ENCODE measurements around the gene SERINC2.
"Not testable (repeated sequence)": the region's sequence is repeated elsewhere in the genome, so short reads cannot be mapped to it uniquely, and the experiment has no call there.

SERINC2 gene

DNA sequence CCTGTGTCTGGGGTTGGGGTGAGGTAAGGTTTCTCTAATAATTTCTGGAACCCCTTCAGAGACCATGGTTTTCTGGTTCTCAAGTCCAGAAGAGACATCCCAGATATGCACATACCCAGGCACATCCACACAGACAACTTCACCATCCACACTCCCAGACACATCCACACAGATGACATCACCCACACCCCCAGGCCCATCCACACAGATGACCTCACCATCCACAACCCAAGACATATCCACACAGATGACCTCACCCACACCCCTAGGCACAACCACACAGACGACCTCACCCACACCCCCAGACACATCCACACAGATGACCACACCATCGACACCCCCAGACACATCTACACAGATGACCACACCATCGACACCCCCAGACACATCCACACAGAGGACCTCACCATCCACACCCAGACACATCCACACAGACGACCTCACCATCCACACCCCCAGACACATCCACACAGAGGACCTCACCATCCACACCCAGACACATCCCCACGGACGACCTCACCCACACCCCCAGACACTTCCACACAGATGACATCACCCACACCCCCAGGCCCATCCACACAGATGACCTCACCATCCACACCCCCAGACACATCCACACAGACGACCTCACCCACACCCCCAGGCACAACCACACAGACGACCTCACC lies 26.3 kb upstream of the SERINC2 start:
- not testable (repeated sequence) for DNase-seq

DNA sequence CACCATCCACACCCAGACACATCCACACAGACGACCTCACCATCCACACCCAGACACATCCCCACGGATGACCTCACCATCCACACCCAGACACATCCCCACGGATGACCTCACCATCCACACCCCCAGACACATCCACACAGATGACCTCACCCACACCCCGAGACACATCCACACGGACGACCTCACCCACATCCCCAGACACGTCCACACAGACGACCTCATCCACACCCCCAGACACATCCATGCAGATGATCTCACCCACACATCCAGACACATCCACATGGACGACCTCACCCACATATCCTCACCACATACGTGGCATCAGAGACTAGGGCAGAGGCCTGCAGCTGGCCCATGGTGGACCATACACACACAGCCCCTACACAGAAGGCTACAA lies 25.4 kb upstream of the SERINC2 start:
- no peak for DNase-seq

DNA sequence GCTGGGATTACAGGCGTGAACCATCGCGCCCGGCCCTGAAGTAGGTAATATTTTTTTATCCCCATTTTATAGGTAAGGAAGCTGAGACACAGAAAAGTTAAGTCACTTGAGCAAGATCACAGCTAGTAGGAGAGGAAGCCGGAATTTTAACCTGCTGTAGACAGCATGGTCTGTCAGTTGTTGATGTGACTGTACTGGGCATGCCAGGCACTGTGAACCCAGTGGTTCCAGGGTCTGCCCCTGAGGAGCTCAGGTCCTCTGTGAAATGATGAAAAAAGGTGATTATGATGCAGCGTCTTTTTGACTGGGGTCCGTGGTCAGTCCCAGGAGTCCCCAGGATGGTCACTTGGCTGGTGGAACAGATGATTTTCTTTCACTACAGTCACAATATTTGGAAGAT lies 23.4 kb upstream of the SERINC2 start:
- DNase-seq: no peak

DNA sequence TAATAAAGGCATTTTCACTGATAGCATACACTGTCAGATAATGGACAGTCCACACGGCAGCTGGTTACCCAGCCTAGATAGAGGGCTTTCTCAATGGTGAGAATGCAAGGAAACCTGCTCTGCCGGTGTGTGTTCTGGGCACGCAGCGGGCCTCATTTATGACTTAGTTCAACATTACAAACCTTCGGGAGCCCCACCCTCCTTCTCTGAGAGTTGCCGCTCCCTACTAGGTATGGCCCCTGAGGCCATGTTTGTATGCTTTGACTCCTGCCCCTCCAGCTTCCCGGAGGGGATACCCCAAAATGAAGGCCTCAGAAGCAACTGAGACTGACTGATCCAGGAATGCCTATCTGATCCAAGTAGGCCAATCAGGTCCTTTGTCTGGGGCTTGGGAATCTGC lies 22.9 kb upstream of the SERINC2 start:
- DNase-seq: no peak

DNA sequence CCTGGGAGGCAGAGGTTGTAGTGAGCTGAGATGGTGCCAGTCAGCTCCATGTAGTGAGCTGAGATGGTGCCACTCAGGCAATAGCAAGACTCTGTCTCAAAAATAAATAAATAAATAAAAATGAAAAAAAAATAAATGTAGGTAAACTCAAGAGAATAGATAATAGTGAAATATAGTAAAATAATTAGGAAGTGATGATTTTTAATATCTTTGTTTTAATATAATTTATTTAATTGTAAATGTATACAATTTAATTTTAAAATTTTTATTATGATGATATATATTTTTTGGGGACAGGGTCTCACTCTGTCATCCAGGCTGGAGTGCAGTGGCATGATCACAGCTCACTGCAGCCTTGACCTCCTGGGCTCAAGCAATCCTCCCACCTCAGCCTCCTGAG lies 19.6 kb upstream of the SERINC2 start:
- DNase-seq: no peak

DNA sequence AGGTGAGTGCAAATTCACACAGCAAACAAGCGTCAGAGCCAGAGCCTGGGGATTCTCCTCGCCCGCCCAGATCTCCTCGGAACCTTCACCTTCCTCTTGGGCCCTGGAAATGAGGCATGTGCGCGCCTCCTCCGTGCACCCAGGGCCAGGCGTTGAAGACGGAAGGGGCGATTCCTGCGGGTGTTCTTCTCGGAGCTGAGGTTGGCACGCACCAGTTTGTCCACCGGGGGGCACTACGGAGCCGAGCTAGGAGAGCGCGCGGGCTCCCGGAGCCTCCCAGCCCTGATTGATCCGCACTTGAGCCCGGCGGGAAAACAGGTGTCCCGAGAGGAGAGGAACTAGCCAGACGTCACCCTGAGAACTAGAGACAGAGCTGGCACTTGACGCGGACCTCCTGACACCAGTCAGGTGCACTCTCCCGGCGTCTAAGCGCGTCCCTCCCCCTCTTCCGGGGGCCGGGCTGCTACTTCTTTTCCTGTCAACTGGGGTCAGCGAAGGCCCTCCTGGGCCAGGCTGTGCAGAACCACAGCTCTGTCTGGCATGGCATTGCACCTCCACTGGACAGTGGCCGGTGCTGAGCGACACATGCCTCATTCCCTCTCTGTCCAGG lies 18.3 kb upstream of the SERINC2 start:
- DNase-seq: peak; percentile 38 to 74 (median 59)

DNA sequence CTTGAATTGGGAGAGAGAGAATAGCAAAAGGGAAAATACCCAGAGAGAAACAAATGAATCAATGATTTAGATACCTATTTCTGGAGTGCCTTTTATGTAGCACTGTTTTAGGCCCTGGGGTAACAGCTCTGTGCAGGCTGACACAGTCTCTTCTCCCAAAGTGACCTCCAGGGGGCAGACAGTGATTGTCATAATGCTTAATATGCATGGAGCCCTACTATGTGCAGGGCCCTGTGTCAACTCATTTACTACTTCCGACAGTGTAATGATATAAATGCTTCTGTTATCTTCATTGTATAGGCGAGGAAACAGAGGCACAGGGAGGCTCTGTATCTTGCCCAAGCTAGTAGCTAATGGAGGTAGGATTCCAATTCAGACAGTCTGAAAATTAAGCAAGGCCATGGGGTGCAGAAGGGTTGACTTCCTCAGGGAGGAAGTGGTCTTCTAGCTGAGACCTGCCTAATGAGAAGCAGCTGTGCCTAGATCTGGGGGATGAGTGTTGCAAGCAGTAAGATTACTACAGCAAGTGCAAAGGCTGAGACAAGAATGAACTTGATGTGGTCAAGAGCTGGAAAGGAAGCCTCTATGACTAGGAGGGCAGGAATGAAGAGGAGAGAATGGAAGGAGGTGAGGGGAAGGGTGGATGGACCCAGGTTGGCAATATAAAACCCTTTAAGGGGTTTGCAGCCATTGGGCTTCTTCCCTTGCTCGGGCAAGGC lies 16.2 kb upstream of the SERINC2 start:
- no peak for DNase-seq

DNA sequence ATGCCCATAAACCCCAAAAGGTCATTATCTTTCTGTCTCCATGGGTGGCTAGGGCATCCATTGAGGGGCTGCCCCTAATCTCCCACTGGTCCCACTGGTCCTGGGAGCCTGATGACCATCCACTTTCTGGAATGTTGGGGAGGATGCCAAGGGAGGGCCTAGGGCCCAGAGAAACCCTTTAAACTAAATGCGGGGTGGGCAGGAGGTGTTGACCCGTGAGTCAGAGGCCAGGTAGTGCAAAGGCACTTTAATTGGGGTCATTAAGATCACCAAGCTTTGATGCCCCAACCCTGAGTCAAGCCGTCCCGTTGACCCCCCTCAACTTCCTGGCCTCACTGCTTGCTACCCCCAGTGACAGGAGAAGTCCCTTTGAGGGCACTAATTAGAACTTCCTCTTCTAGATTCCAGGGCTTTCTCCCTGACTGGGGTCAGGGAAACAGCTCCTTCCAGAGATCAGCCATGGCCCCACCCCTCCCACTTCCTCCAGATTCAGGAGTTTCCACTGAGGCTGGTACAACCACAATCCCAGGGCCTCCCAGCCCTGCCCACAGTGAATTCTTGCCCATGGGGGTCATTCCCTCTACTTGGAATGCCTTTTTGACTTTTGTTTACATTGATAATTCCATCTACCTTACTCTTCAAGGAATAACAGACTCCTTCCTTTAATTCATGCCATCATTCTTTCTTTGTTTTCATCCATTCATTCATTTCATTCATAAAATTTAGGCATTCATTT lies 15.5 kb upstream of the SERINC2 start:
- DNase-seq: no peak

DNA sequence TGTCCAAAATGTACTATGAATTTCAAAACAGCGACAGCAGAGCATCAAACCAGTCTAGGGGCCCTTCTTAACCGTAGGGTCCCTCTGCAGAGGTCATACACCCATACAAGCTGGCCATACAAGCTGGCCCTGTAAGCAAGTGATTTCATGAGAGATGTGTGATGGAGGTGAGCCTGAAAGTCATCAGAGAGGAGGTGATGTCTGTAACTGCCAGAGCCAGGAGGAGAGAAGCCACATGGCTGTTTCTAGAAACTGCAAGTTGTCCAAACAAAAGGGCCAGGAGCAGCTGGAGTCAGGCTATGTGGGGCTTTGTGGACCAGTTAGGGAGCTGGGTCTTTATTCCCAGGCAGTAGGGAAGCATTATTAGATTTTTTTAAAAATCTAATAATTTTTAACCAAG lies 14.8 kb upstream of the SERINC2 start:
- DNase-seq: no peak

DNA sequence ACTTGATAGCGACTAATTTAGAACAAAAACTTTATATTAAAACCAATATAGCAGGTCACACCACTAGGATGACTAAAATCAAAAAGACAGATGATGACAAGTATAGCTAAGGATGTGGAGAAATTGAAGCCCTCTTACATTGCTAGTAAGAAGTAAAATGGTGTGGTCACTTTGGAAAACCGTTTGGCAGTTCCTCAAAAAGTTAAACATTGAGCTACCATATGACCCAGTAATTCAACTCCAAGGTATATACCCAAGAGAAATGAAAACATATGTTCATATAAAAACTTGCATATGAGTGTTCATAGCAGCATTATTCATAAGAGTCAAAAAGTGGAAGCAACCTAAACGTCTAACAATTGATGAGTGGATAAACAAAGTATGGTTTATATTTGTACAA lies 13.0 kb upstream of the SERINC2 start:
- DNase-seq: no peak

DNA sequence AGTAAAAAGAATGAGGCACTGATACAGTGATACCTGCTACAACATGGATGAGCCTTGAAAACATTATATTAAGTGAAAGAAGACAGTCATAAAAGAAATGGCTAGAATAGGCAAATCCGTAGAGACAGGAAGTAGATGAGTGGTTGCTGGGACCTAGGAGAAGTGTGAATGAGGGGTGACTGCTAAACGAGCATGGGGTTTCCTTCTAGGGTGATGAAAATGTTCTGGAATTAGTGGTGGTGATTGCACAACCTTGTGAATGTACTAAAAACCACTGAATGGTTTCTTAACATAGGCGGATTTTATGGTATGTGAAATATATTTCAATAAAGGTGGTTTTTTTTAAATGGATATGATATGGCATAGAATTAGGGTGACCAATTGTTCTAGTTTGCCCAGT lies 12.6 kb upstream of the SERINC2 start:
- no peak for DNase-seq

DNA sequence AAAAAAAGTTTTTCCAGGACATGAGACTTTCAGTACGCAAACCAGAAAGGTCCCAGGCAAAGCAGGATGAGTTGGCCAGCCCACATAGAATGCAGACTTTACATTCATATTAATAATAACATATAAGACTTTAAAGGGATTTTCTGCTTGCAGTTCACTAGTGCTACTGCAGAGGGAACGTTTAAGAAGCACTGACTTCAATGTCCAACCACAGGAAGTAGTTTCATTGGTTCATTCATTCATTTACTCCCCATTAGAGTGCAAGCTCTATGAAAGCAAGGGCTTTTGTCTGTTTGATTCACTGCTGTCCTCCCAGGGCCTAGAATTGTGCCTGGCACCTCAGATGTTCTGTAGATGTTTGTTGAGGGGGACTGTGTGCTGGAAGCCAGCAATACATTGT lies 11.8 kb upstream of the SERINC2 start:
- DNase-seq: no peak

DNA sequence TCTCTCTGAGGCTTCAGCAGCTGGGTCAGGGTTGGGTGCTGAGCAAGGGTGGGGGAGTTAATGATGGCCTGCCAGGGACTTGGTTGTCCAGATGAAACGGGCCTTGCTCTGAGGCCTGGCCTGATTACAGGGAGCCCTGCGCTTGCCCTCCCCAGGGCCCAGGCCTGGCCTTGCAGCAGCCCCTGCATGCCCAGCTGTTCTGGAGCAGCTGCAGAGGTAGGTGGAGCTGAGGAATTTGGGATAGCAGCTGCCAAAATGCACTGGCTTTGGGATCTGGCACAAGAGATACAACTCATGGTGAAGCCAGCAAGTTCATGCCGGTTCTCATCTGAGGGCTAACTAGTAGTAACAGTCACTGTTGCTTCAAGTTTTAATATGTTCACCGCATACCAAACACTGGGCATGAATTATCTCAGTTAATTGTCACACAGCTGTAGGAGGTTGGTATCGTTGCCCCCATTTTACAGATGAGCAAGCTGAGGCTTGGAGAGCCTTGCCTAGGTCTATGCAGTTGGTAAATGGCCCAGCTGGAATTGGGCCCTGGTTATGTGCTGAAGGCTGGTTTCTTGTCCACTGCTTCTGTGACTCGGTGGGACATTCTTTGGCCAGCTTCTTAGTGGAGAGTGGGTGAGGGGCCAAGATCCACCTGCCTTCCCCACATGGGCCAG lies 7.3 kb upstream of the SERINC2 start:
- DNase-seq: no peak

DNA sequence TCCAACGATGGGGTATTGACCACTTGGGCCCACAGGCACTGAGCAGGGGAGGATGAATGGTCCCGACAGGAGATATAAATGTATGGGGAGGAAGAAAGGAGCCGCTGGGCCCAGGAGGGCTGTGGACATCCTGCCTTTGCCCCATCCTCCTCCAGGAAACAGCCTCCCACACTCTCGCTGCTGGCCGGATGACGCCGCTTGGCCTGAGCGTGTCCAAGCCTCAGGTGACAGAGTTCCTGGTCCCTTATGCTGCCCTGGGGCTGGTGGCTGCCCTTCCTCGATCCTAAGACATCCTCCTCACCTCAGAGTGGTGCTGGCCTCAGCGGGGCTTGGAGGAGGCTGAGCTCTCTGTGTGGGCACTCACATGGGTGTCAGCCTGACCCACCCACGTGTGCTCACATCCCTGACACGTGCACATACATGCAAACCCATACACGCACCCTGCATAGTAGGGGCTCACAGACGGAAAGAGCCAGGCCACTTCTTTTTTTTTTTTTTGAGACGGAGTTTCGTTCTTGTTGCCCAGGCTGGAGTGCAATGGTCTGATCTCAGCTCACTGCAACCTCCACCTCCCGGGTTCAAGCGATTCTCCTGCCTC lies 5.9 kb upstream of the SERINC2 start:
- DNase-seq: no peak

DNA sequence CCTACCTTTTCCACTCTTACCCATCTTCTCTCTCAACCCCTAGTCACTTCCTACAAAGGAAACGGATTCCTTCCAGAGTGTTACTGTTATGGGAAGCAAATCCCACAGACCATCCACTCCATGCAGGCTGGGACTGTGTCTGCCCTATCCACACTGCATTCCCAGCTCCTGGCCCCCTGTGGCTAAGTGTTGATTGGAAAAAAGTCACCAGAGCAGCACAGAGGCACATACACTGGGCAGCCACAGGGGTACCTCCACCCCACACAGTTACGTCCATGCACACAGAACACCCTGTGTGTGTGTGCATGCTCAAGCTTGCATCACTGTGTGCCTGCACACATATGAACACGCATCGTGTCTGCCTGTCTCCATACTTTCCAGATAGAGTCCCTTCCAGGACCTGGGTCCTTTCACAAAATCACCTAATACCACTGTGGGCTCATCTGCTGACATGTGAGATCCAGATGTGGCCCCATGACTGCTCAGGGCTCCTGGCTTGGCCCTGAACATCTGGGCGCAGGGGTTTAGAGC lies 4.2 kb upstream of the SERINC2 start:
- DNase-seq: no peak

DNA sequence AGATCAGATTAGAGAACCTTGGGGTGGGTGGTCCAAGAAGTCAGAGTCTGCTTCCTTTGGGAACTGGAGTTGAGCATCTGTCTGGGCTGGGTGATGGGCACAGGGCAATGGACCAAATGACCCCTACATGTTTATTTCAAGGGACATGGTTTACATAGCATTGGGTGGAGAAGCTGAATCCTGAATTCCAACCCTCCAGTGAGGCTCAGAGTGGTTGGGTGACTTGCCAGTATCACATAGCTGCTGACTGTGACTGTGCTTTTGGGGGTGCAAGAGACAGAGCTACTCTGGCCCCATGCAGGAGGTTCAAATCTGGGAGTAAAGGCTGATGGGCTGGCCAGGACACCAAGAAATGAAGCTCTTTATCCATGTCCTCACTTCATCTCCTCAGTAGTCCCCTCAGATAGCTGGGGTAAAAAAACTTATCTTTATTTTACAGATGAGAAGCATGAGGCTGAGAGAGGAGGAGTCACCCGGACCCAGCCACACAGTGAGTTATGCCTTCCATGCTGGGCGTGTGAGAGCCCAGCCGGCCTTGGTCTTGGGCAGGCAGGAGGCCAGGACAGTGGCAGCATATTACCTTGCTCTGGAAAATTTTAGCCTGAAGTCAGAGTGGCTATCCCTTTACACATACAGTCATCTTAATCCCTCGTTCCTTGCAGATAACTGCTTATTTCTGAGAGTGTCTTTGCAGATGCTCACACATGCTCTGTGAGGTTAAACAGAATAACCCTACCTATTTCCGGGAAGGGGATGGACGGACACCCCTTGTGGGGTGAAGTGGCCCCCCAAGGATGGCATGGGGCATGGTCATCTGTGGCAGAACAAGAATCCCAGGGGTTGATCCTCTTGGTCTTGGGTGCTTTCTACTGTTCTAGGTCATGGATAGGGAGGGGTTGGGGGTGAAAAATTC lies 2.8 kb upstream of the SERINC2 start:
- DNase-seq: no peak

DNA sequence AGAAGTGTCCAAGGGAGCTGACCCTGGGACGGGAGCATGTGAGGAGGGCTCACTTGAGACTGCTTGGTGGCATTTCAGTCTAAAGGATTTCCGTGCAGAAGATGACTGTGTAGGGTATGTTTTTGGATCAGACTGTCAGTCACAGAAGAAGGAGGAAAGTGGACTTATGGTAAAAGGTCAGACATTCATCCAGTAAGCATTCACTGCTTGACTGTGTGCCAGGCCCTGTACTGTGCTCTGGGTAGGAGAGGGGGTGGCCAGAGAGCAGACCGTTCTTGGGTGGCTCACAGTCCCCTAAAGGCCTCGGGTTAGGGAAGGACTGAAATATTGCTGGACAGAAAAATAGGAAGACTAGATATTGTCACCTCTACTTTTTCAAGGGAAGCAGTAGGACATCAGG lies 2.1 kb upstream of the SERINC2 start:
- DNase-seq: no peak

DNA sequence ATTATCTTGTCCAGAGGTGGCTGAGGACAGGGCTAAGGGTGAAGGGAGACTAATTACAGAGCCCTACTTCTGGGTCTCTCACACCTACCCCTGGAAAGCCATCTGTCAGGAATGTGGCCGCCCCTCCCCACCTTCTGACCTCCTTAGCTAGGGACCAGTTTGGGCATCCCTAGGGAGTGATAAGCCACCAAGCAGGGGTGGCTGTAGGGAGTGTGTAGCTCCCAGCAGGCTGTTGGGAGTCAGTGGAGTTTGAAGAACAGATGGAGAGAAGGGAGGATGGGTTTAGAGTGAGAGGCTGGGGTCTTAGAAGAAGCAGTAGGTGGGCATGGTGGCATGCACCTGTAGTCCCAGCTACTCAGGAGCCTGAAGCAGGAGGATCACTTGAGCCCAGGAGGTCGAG lies 808 bp upstream of the SERINC2 start:
- DNase-seq: no peak

DNA sequence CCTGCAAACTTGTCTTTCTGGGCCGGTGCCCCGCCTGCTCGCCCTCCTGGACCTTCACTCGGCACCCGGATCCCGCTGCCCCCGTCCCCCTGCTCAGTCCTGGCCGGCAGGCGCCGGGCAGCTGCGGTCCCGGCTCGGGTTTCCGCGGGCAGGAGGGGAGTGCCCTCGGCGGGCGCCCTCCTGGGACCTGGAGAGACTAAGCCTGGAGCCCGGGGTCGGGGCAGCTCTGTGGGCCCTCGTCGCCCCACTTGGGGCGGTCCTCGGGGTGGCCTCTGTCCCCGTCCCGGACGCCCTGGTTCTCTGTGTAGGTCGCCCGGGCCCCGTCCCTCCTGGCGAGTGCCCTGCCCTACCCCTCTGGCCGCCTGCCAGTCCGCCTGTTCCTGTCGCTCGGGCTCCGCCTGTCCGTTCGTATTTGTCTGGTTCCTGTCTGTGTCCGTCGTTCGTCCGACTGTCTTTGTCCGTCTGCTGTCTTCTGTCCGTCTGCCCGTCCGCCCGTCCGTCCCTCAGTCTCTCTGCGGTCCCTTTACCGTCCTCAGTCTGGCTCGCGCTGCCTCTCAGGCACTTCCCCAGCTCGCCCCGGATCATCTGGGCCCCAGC lies 490 bp downstream of the SERINC2 start:
- no peak for DNase-seq

DNA sequence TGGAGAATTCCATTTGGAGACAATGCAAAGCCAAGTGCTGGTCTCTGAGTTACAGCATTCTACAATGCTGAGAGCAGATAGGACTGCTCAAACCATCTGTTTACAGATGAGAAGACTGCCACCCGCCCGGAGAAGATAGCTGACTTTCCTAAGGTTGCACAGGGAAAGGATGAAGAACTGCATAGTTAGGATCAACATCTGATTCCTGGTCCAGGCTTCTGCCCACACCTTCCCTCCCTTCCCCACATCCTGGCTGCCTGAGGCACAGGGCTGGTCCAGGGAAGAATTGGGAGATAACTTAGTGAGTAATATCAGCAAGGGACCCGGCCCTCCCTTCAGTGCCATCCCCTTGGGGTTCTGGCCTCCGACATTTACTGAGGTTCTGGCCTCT lies 2.0 kb downstream of the SERINC2 start:
- DNase-seq: no peak

DNA sequence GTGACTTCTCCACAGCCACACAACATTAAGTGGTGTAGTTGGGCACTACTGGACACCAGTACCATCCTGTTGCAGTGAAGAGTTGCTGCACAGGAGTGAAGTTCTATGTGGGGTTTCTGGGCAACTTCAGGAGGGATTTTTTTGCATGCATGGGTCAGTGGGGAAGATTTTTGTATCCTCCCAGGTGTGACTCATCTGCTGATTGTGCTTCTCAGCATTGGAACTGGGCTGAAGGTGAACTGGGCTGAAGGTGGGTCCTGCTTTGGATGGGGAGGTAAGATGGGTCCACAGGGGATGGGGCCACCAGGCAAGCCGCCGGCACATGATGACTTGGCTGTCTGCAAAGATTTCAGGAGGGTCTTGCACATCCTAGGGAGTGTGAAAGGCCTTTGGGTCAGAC lies 2.6 kb downstream of the SERINC2 start:
- DNase-seq: no peak

Measured in T-helper 1 cell (primary cell).